Hepatocyte (in vitro differentiated cells): ENCODE measurements around the gene VAV2. TPM values are rescaled to one million over a fixed set of nuclear protein-coding genes. Genes with fewer than 3 reads are reported as not detected.

Experiments used
- DNase-seq: peaks from one replicate; pipeline ENCODE4 v3.0.0-alpha.2; 2016; ENCODE audit warnings: low spot score
- H2AFZ ChIP-seq: fragments of 200-600 bp; sonication (generic); 2 replicates; pipeline ENCODE4 v1.6.0; 2016; ENCODE audit warnings: antibody characterized with exemption, mild to moderate bottlenecking
- H3K27ac ChIP-seq: fragments of 200-600 bp; sonication (generic); 2 replicates; pipeline ENCODE4 v1.5.1; 2016; ENCODE audit warnings: mild to moderate bottlenecking
- H3K27me3 ChIP-seq: fragments of 200-600 bp; sonication (generic); 2 replicates; pipeline ENCODE4 v1.6.1; 2016
- H3K36me3 ChIP-seq: fragments of 200-600 bp; sonication (generic); replicated peaks from 2 replicates; pipeline ENCODE4 v1.5.1; 2016; ENCODE audit warnings: low read depth; ENCODE audit not compliant: insufficient read depth
- H3K4me1 ChIP-seq: fragments of 200-600 bp; sonication (generic); 2 replicates; pipeline ENCODE4 v1.5.1; 2016; ENCODE audit warnings: mild to moderate bottlenecking, moderate library complexity; ENCODE audit not compliant: insufficient read depth
- H3K4me2 ChIP-seq: fragments of 200-600 bp; sonication (generic); 2 replicates; pipeline ENCODE4 v1.6.0; 2016
- H3K4me3 ChIP-seq: fragments of 200-600 bp; sonication (generic); 2 replicates; pipeline ENCODE4 v1.5.1; 2016; ENCODE audit warnings: mild to moderate bottlenecking
- H3K79me2 ChIP-seq: fragments of 200-600 bp; sonication (generic); 2 replicates; pipeline ENCODE4 v1.6.0; 2017; ENCODE audit warnings: mild to moderate bottlenecking
- H3K9me2 ChIP-seq: fragments of 200-600 bp; sonication (generic); replicated peaks from 2 replicates; pipeline ENCODE4 v1.6.0; 2017; ENCODE audit warnings: mild to moderate bottlenecking; ENCODE audit not compliant: insufficient read depth
- H3K9me3 ChIP-seq: fragments of 200-600 bp; sonication (generic); 2 replicates; pipeline ENCODE4 v1.5.1; 2016; ENCODE audit warnings: low read depth, mild to moderate bottlenecking
- H4K20me1 ChIP-seq: fragments of 200-600 bp; sonication (generic); 2 replicates; pipeline ENCODE4 v1.6.0; 2016; ENCODE audit warnings: mild to moderate bottlenecking; ENCODE audit not compliant: insufficient read depth, poor library complexity, severe bottlenecking
- CTCF ChIP-seq: fragments of 200-600 bp; sonication (generic); IDR thresholded peaks from 2 replicates; pipeline ENCODE4 v1.5.1; 2016; ENCODE audit warnings: antibody characterized with exemption, mild to moderate bottlenecking; ENCODE audit not compliant: poor library complexity
- EZH2 ChIP-seq: fragments of 200-600 bp; sonication (generic); IDR thresholded peaks from 2 replicates; pipeline ENCODE4 v1.6.1; 2016; ENCODE audit warnings: antibody characterized with exemption, mild to moderate bottlenecking, borderline replicate concordance
- EZH2phosphoT487 ChIP-seq: fragments of 200-600 bp; sonication (generic); IDR thresholded peaks from one replicate; pipeline ENCODE4 v1.6.1; 2018; ENCODE audit warnings: antibody characterized with exemption, mild to moderate bottlenecking, low read depth, moderate library complexity; ENCODE audit not compliant: unreplicated experiment, severe bottlenecking
- WGBS: methylation state at CpG from one replicate; pipeline ENCODE4 v1.1.6; 2016; ENCODE audit warnings: low lambda C conversion rate; ENCODE audit errors: missing lambda C conversion rate; 5-methylcytosine and 5-hydroxymethylcytosine counted together
- polyA plus RNA-seq: library from polyadenylated mRNA; unstranded; fragments of >200 nt; fragmentation: Nextera tagmentation; extraction: Ambion mirVana; gene quantifications from 2 replicates; pipeline ENCODE4 v1.2.1, GENCODE V29; 2016
- total RNA-seq: library from RNA; depleted of rRNA; stranded (reverse); fragments of >200 nt; gene quantifications from 2 replicates; pipeline ENCODE4 v1.2.3, GENCODE V29; 2014

VAV2 gene
- total and polyA plus RNA-seq, 2 experiments from 2014 or later, result 24.9 to 27.7 TPM

DNA sequence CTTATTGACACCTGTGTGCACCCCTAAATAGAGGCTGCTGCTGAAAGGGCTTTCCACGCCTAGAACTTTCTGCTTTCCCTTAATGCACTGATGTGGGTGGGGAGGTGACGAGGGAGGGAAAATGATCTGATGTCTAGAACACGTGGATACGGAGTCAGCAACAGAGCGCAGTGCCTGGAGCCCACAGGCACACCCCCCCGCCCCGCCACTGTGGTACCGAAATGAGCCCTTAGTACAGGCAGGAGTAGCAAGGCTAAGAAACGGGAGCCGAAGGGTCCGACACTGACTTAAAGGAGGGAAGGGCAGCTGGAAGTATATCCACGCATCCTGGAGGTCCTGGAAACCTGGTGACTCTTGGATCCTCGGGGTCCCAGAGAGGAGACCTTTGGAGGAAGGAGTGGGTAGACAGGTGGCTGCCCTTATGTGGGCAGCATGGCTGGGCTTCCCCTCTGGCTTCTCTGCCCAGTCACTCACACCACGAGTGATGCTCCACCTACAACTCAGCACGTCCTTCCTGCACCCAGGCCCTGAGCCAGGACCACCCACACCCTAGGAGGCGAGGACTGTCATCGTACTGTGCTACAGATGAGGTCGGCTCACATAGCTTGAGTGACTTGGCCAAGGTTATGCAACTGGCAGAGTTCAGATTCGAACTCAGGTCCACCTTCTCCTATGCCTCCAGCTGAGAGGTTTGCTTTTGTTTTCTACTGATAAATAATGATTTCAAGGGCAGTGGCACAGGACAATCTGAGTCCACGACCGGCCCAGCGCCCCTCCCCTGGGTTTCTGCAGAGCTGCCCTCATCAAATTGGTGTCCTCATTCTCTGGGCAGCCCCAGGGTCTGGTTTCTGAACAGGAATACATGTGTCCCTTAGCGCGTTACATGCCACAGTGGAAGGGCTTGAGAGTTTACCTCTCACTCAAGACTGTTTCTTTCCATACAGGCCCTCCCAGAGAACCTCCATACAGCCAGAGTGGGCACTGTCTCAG lies 4.7 kb upstream of the VAV2 start:
- Histone ChIP-seq H3K4me2 (no peak overlapping the region), H3K27me3 (no peaks in the 10 kb centered on the region), H2AFZ (no peak overlapping the region), H4K20me1 (peaks cover 3% of the 10 kb centered on the region), H3K79me2 (peaks cover 9% of the 10 kb centered on the region), H3K4me1 (peaks cover 8% of the 10 kb centered on the region), H3K9me2 (no peaks in the 10 kb centered on the region), H3K9me3 (no peaks in the 10 kb centered on the region), H3K27ac (no peak overlapping the region), H3K4me3 (no peak overlapping the region), H3K36me3 (no peaks in the 10 kb centered on the region)
- WGBS, result 82% methylated on average over 24 of the region's 24 CpGs
- TF ChIP-seq CTCF (no peak), EZH2phosphoT487 (no peak), EZH2 (no peak)
- DNase-seq, result peak; percentile 4

- Histone ChIP-seq H3K36me3 (no peaks in the 10 kb centered on the region), H3K9me2 (no peaks in the 10 kb centered on the region), H3K9me3 (no peaks in the 10 kb centered on the region), H4K20me1 (peaks cover 9% of the 10 kb centered on the region), H3K4me1 (peaks cover 12% of the 10 kb centered on the region), H2AFZ (no peak overlapping the region), H3K79me2 (peaks cover 15% of the 10 kb centered on the region), H3K27ac (no peak overlapping the region), H3K27me3 (no peaks in the 10 kb centered on the region), H3K4me3 (no peak overlapping the region), H3K4me2 (no peak overlapping the region)
- 83% methylated on average over 17 of the region's 17 CpGs for WGBS
- no peak for TF ChIP-seq EZH2phosphoT487
- TF ChIP-seq CTCF, result no peak
- TF ChIP-seq EZH2, result no peak
- peak; percentile 32 for DNase-seq
Observed at GRCh38 chr9:133995012-133995896, 3.1 kb upstream of the VAV2 start.

GRCh38 chr9:133994353-133995011 lies 2.4 kb upstream of the VAV2 start:
- Histone ChIP-seq H4K20me1 (peaks cover 17% of the 10 kb centered on the region), H3K36me3 (no peaks in the 10 kb centered on the region), H3K27me3 (no peaks in the 10 kb centered on the region), H3K27ac (no peak overlapping the region), H3K9me2 (no peaks in the 10 kb centered on the region), H3K4me2 (peak overlapping the region; percentile 100), H3K4me1 (peaks cover 16% of the 10 kb centered on the region), H2AFZ (no peak overlapping the region), H3K79me2 (peaks cover 23% of the 10 kb centered on the region), H3K9me3 (no peaks in the 10 kb centered on the region), H3K4me3 (no peak overlapping the region)
- DNase-seq, result peak; percentile 91
- 12% methylated on average over 11 of the region's 11 CpGs for WGBS
- TF ChIP-seq EZH2phosphoT487 (no peak), CTCF (peak; percentile 96), EZH2 (no peak)
